Loucy (cell line): ENCODE results near the gene S100A9.

Experiments
- H2AFZ ChIP-seq: fragments of 200-600 bp; sonication (generic); 2 replicates; pipeline ENCODE4 v1.6.0; 2016; ENCODE audit warnings: antibody characterized with exemption, mild to moderate bottlenecking, low read length, moderate library complexity
- H3F3A ChIP-seq: fragments of 200-600 bp; 2 replicates; pipeline ENCODE4 v1.6.0; 2016; ENCODE audit warnings: antibody characterized with exemption, low read depth, mild to moderate bottlenecking
- H3K27me3 ChIP-seq: fragments of 200-600 bp; sonication (generic); 2 replicates; pipeline ENCODE4 v1.6.1; 2014; ENCODE audit warnings: low read length, mild to moderate bottlenecking; ENCODE audit not compliant: insufficient read depth, poor library complexity, severe bottlenecking
- H3K36me3 ChIP-seq: fragments of 200-600 bp; sonication (generic); 2 replicates; pipeline ENCODE4 v1.6.1; 2016; ENCODE audit warnings: low read length; ENCODE audit not compliant: insufficient read depth
- H3K4me1 ChIP-seq: fragments of 200-600 bp; sonication (generic); 2 replicates; pipeline ENCODE4 v1.5.1; 2014; ENCODE audit warnings: low read length, mild to moderate bottlenecking; ENCODE audit not compliant: insufficient read depth, poor library complexity, severe bottlenecking
- H3K4me2 ChIP-seq: fragments of 200-600 bp; sonication (generic); 2 replicates; pipeline ENCODE4 v1.6.0; 2014; ENCODE audit warnings: antibody characterized with exemption, low read length, low read depth, mild to moderate bottlenecking; ENCODE audit not compliant: poor library complexity, severe bottlenecking
- H3K4me3 ChIP-seq: fragments of 200-600 bp; sonication (generic); 2 replicates; pipeline ENCODE4 v1.5.1; 2014; ENCODE audit warnings: low read length, mild to moderate bottlenecking, mixed read lengths; ENCODE audit not compliant: poor library complexity, severe bottlenecking
- H3K79me2 ChIP-seq: fragments of 200-600 bp; sonication (generic); 2 replicates; pipeline ENCODE4 v1.6.1; 2014; ENCODE audit warnings: low read length; ENCODE audit not compliant: insufficient read depth
- H3K9ac ChIP-seq: fragments of 200-600 bp; sonication (generic); 2 replicates; pipeline ENCODE4 v1.6.0; 2014; ENCODE audit warnings: mild to moderate bottlenecking, low read depth, low read length, moderate library complexity; ENCODE audit not compliant: poor library complexity, severe bottlenecking
- H3K9me2 ChIP-seq: fragments of 200-600 bp; sonication (generic); replicated peaks from 2 replicates; pipeline ENCODE4 v1.6.1; 2016; ENCODE audit warnings: low read depth, low read length, mixed read lengths
- H3K9me3 ChIP-seq: fragments of 200-600 bp; sonication (generic); 2 replicates; pipeline ENCODE4 v1.6.1; 2014; ENCODE audit warnings: mild to moderate bottlenecking, antibody characterized with exemption, low read length, low read depth; ENCODE audit not compliant: insufficient read depth
- H4K20me1 ChIP-seq: fragments of 200-600 bp; sonication (generic); 2 replicates; pipeline ENCODE4 v1.6.0; 2014; ENCODE audit warnings: antibody characterized with exemption, low read length, mild to moderate bottlenecking; ENCODE audit not compliant: insufficient read depth, poor library complexity, severe bottlenecking
- CTCF ChIP-seq: fragments of 200-600 bp; sonication (generic); conservative IDR thresholded peaks from 2 replicates; pipeline ENCODE4 v1.5.1; 2014; ENCODE audit warnings: mild to moderate bottlenecking, antibody characterized with exemption, low read length
- EZH2phosphoT487 ChIP-seq: fragments of 200-600 bp; IDR thresholded peaks from 2 replicates; pipeline ENCODE4 v1.6.1; 2018; ENCODE audit warnings: antibody characterized with exemption, mild to moderate bottlenecking, moderate library complexity, borderline replicate concordance

S100A9 gene

GRCh38 chr1:153360190-153360589, 2.5 kb downstream of the S100A9 start:
- no peaks in the 10 kb centered on the region for H3K79me2 ChIP-seq
- H3K27me3 ChIP-seq: no peaks in the 10 kb centered on the region
- TF ChIP-seq CTCF: no peak
- no peak for TF ChIP-seq EZH2phosphoT487
- no peaks in the 10 kb centered on the region for H3K9me2 ChIP-seq
- no peaks in the 10 kb centered on the region for H3K36me3 ChIP-seq
- no peaks in the 10 kb centered on the region for H4K20me1 ChIP-seq
- H3K4me3 ChIP-seq: no peak overlapping the region
- H3K9ac ChIP-seq: no peak overlapping the region
- no peaks in the 10 kb centered on the region for H3K4me1 ChIP-seq
- H2AFZ ChIP-seq: no peak overlapping the region
- no peak overlapping the region for H3K4me2 ChIP-seq
- no peaks in the 10 kb centered on the region for H3K9me3 ChIP-seq
- no peaks in the 10 kb centered on the region for H3F3A ChIP-seq

- no peaks in the 10 kb centered on the region for H3K9me3 ChIP-seq
- H3K4me1 ChIP-seq: no peaks in the 10 kb centered on the region
- no peak overlapping the region for H2AFZ ChIP-seq
- H3F3A ChIP-seq: no peaks in the 10 kb centered on the region
- H3K27me3 ChIP-seq: no peaks in the 10 kb centered on the region
- H3K36me3 ChIP-seq: no peaks in the 10 kb centered on the region
- H3K4me3 ChIP-seq: no peak overlapping the region
- no peak overlapping the region for H3K9ac ChIP-seq
- H3K79me2 ChIP-seq: no peaks in the 10 kb centered on the region
- H4K20me1 ChIP-seq: no peaks in the 10 kb centered on the region
- no peak overlapping the region for H3K4me2 ChIP-seq
- H3K9me2 ChIP-seq: no peaks in the 10 kb centered on the region
- TF ChIP-seq EZH2phosphoT487 (no peak), CTCF (no peak)
These were observed 3.2 kb downstream of the S100A9 start for GRCh38 chr1:153360592-153361479.

- H2AFZ ChIP-seq: no peak overlapping the region
- H3K4me1 ChIP-seq: no peaks in the 10 kb centered on the region
- H3K4me3 ChIP-seq: no peak overlapping the region
- peaks cover 7% of the 10 kb centered on the region for H3K27me3 ChIP-seq
- no peaks in the 10 kb centered on the region for H3F3A ChIP-seq
- H4K20me1 ChIP-seq: no peaks in the 10 kb centered on the region
- no peaks in the 10 kb centered on the region for H3K36me3 ChIP-seq
- no peak overlapping the region for H3K9ac ChIP-seq
- H3K9me3 ChIP-seq: no peaks in the 10 kb centered on the region
- no peaks in the 10 kb centered on the region for H3K79me2 ChIP-seq
- no peak for TF ChIP-seq EZH2phosphoT487
- no peak for TF ChIP-seq CTCF
- H3K4me2 ChIP-seq: no peak overlapping the region
- H3K9me2 ChIP-seq: no peaks in the 10 kb centered on the region
These were observed 3.9 kb downstream of the S100A9 start for GRCh38 chr1:153361480-153362109.
